Tibial artery (tissue), 4 donors: ENCODE measurements around the gene NCF4.

Source experiments
- DNase-seq, 2 donors: peaks; one replicate each; pipeline ENCODE4 v3.0.0-alpha.2; 2019
- H3K27ac ChIP-seq, 2 donors: fragments of 200-600 bp; sonication (generic) in 1 of 2; 1 replicate in 1 of 2; 2 replicates in 1 of 2; pipeline ENCODE4 v1.5.1; 2018 to 2019; ENCODE audit warnings: mild to moderate bottlenecking in 1 of 2
- H3K27me3 ChIP-seq, 2 donors: fragments of 200-600 bp; sonication (generic) in 1 of 2; one replicate each; pipeline versions ENCODE4 v1.5.1 to v1.6.0; 2016 to 2019
- H3K36me3 ChIP-seq, 3 donors: fragments of 200-600 bp; sonication (generic) in 2 of 3; one replicate each; pipeline ENCODE4 v1.5.1; 2016 to 2019; ENCODE audit warnings: mild to moderate bottlenecking in 2 of 3
- H3K4me1 ChIP-seq, 4 donors: fragments of 200-600 bp; sonication (generic) in 2 of 4; 1 replicate in 3 of 4; 2 replicates in 1 of 4; pipeline ENCODE4 v1.5.1; 2016 to 2019
- H3K4me3 ChIP-seq, 2 donors: fragments of 200-600 bp; sonication (generic) in 1 of 2; 1 replicate in 1 of 2; 2 replicates in 1 of 2; pipeline ENCODE4 v1.5.1; 2018 to 2019; ENCODE audit warnings: mild to moderate bottlenecking in 2 of 2
- H3K9me3 ChIP-seq, 3 donors: fragments of 200-600 bp; sonication (generic) in 1 of 3; one replicate each; pipeline ENCODE4 v1.5.1; 2016 to 2019
- intact Hi-C: fragments of 100-400 bp; cut with DNase I; formaldehyde crosslinking; loops from one replicate; pipeline ENCODE4 v1.15.0; 2023; ENCODE audit warnings: low total_unique reads
- TF ChIP-seq, protein P1 (sequence below), 2 experiments: fragments of 200-600 bp in 1 of 2; fragments of 450-650 bp in 1 of 2; IDR thresholded peaks; one replicate each; pipeline ENCODE4 v1.5.1; 2017 to 2019; ENCODE audit warnings: antibody characterized with exemption in 2 of 2, mild to moderate bottlenecking in 1 of 2, moderate library complexity in 1 of 2

The NCF4 gene

DNA sequence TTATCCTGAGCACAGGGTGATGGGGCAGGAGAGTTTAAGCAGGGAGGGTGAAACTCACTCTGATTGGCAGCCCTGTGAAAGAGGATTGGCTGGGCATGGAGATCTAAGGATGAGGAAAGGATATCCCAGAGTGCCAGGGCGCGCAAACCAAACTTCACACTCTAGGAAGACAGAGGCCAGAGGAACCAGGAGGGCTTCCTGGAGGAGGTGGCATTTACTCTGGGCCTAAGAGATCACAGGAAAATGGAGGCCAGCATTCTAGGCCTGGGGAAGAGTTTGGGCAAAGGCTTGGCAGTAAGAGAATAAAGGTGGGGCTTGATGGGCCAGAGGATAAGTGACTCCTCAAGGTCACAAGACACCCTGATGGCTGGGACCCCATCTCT is 377 bp upstream of the NCF4 start:
- peaks cover 0 to 25% of the 10 kb centered on the region in 2 donors for H3K27me3 ChIP-seq
- peaks cover 0 to 9% (median 3%) of the 10 kb centered on the region in 4 donors for H3K4me1 ChIP-seq
- H3K36me3 ChIP-seq = no peaks in the 10 kb centered on the region
- intact Hi-C loops = no loop called here
- no peaks in the 10 kb centered on the region for H3K9me3 ChIP-seq
- TF ChIP-seq, protein P1, sequence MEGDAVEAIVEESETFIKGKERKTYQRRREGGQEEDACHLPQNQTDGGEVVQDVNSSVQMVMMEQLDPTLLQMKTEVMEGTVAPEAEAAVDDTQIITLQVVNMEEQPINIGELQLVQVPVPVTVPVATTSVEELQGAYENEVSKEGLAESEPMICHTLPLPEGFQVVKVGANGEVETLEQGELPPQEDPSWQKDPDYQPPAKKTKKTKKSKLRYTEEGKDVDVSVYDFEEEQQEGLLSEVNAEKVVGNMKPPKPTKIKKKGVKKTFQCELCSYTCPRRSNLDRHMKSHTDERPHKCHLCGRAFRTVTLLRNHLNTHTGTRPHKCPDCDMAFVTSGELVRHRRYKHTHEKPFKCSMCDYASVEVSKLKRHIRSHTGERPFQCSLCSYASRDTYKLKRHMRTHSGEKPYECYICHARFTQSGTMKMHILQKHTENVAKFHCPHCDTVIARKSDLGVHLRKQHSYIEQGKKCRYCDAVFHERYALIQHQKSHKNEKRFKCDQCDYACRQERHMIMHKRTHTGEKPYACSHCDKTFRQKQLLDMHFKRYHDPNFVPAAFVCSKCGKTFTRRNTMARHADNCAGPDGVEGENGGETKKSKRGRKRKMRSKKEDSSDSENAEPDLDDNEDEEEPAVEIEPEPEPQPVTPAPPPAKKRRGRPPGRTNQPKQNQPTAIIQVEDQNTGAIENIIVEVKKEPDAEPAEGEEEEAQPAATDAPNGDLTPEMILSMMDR (IDR thresholded peaks at IDR 0.05) = no peak
- DNase-seq = no peak
- no peak overlapping the region for H3K4me3 ChIP-seq
- H3K27ac ChIP-seq = no peak overlapping the region

DNA sequence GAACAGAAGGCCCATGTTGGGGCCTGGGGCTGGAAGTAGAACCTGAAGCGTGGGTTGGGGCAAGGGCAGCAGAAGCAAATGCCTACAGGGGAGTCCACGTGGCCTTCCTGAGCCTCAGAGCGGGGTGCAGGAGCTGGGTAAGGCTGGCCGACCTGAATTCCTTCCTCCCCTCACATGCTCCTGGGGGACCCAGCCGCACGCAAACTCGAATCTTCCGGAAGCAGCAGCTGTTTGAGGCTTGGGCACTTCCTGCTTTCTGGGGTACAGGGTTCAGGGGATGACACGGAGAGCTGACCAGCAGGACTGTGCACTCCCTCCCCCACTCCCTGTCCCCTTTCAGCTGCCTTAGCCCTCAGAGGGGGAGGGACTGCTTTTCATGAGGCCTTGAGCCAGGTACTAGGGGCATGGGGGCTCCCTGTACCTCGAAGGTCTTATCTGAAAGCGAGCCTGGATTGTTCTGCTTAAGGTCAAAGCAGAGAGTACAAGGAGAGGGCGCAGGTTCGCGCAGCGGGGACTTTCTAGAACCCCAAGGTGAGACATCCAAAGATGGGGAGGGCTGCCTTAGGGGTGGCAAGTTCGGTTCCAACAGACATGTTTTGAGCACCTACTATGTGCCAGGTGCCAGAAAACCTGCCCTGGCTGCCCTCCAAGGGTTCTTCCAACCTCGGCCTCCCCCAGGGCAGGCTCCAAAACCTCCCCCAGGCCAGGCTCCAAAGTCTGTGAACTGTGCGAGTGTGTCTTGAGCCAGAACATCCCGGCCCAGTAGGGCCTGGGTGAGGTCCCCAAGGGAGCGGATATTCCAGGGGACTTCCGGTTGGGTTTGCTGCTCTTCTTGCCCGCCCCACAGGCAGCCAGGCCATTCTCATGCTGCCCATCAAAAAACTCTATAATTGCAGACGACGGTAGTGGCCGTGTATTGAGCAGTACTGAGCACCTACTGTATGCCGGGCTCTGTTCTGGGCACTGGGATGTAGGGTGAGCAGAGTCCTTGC is 1.7 kb downstream of the NCF4 start:
- Histone ChIP-seq H3K36me3 (no peaks in the 10 kb centered on the region), H3K27me3 (peaks cover 0 to 26% of the 10 kb centered on the region in 2 donors), H3K4me1 (no peaks in the 10 kb centered on the region), H3K9me3 (no peaks in the 10 kb centered on the region), H3K27ac (no peak overlapping the region), H3K4me3 (no peak overlapping the region)
- DNase-seq = peak in 1 of 2 donors; percentile 44
- intact Hi-C loops = no loop called here
- TF ChIP-seq, protein P1 (IDR thresholded peaks at IDR 0.05) = no peak

DNA sequence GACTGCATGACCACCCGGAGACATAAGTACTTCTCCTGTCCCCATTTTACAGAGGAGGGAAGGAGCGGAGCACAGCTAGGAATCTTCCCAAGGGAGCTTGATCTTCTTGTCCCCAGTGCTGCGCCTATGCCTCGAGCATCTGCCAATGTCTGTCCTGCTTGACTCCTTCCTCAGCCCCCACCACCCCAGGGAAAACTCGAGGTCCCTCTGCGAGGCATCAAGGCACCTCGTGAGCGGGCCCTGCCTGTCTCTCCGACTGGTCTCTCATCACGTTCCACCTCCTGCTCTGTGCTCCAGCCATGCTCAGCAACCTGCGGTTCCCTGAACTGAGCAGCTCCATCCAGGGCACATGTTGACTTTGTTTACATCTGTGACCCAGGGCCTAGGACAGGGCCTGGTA is 2.5 kb downstream of the NCF4 start:
- no peak overlapping the region for H3K4me3 ChIP-seq
- intact Hi-C loops = no loop called here
- H3K9me3 ChIP-seq = no peaks in the 10 kb centered on the region
- no peak for DNase-seq
- peaks cover 0 to 30% of the 10 kb centered on the region in 2 donors for H3K27me3 ChIP-seq
- TF ChIP-seq, protein P1 (IDR thresholded peaks at IDR 0.05) = no peak
- no peaks in the 10 kb centered on the region for H3K4me1 ChIP-seq
- no peaks in the 10 kb centered on the region for H3K36me3 ChIP-seq
- H3K27ac ChIP-seq = no peak overlapping the region

DNA sequence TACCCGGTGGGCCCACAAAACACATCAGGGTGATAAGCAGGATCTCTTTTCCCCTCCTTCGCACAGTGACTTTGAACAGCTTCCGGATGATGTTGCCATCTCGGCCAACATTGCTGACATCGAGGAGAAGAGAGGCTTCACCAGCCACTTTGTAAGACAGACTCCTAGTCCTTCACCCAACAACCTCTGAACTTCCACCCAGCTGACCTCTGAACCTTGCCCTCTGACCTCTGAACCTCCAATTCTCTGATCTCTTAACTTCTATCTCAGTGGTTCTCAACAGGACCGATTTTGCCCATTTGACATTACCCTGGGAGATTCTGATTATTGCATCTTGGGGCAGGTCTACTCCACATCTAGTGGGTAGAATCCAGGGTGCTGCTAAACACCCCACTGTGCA is 3.2 kb downstream of the NCF4 start:
- no peak for DNase-seq
- intact Hi-C loops = no loop called here
- H3K27me3 ChIP-seq = peaks cover 0 to 33% of the 10 kb centered on the region in 2 donors
- no peak overlapping the region for H3K27ac ChIP-seq
- H3K36me3 ChIP-seq = no peaks in the 10 kb centered on the region
- H3K9me3 ChIP-seq = no peaks in the 10 kb centered on the region
- no peaks in the 10 kb centered on the region for H3K4me1 ChIP-seq
- TF ChIP-seq, protein P1 (IDR thresholded peaks at IDR 0.05) = no peak
- H3K4me3 ChIP-seq = no peak overlapping the region

DNA sequence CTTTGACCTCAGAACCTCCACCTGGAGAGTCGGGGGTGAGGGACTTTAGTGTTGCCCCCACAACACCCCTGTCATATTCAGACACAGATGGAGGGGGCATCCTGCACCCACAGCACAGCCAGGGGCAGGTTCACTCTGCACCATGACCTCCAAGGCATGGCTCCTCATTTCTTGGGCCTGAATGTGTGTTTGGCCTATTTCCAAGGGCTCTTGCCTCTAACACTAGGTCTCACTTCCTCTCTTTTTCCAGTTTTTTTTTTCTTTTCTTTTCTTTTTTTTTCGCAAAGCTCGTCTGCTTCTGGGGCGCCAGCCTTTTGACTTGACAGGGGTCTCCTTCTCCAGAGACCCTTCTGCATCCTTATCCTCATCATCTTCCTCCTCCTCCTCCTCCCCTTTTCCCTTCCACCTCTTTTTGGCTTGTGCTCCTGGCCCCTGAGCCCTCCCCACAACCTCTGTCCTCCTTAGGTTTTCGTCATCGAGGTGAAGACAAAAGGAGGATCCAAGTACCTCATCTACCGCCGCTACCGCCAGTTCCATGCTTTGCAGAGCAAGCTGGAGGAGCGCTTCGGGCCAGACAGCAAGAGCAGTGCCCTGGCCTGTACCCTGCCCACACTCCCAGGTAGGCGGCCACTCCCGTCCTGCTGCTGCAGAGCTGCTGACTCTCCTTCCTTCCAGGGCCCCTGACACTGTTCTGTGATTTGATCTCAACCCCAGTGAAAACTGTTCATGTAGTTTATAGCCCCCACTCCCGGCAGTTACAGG is 3.8 kb downstream of the NCF4 start:
- intact Hi-C loops = no loop called here
- Histone ChIP-seq H3K4me3 (no peak overlapping the region), H3K4me1 (no peaks in the 10 kb centered on the region), H3K27me3 (peaks cover 0 to 37% of the 10 kb centered on the region in 2 donors), H3K36me3 (no peaks in the 10 kb centered on the region), H3K27ac (no peak overlapping the region), H3K9me3 (no peaks in the 10 kb centered on the region)
- TF ChIP-seq, protein P1 (IDR thresholded peaks at IDR 0.05) = no peak
- DNase-seq = no peak
